ENCODE measurements around the gene CRYGS.

Gene CRYGS

DNA sequence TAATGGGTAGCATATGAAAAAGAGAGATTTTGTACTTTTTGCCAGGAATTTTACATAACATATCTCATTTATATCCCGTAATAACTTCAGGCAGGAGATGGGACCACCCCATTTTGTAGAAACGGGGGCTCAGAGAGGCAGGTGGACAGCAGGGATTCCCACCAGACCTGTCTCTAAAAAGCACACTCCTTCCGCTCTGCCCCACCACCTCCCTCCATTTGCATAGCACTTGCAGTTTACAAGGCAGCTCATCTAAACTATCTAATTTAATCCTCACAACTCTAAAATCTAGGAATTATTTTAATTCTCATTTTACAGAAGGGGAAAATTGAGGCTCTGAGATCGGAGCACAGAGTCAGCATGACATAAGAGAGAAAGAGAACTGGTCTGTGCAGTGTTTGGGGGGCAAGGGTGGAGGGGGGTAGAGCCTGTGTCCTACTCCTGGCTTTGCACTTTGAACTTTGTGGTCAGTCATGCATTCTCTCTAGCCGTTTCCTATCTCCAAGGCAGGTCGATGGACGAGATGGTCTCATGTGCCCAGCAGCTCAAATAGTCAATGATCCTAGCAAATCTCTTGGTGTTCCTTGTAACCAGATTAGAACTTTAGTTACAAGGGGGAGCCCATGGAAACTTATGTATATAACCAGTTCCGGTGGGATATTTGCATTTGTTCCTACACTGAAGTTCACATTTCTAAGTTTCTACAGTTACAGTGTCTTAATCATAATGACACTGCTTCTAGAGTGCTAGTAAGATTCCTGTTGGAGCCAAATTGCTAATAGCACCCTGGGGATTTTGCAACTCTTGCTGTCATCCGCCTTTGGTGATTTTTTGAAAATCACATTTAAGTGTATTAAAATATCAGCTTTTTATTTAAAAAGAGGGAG is 18.6 kb downstream of the CRYGS start:
- no peaks in the 10 kb centered on the region for H3K36me3 ChIP-seq (ENCODE audit: control insufficient read depth, insufficient read depth, low read length)
- H3K4me3 ChIP-seq (ENCODE audit: low read depth, low read length): no peak overlapping the region
- peaks cover 3% of the 10 kb centered on the region for H3K4me1 ChIP-seq (ENCODE audit: control insufficient read depth, insufficient read depth, low read length)
- no peak overlapping the region for H3K9ac ChIP-seq (ENCODE audit: low read depth, low read length)
- no peaks in the 10 kb centered on the region for H3K27me3 ChIP-seq (ENCODE audit: control insufficient read depth, insufficient read depth, low read length)
- no peaks in the 10 kb centered on the region for H3K9me3 ChIP-seq (ENCODE audit: control insufficient read depth, insufficient read depth, low read length)

DNA sequence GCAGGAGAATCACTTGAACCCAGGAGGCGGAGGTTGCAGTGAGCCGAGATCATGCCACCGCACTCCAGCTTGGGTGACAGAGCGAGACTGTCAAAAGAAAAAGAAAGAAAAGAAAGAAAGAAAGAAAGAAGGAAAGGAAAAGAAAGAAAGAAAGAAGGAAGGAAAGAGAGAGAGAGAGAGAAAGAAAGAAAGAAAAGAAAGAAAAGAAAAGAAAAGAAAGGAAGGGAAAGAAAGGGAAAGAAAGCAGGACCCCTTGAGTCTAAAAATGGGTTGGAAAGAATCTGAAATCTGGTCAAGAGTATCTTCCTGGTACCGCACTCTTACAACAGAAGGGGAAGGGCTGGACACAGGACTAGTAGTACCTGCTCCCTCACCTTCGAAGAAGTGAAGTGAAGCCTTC is 19.6 kb downstream of the CRYGS start:
- Histone ChIP-seq H3K4me1 (ENCODE audit: control insufficient read depth, insufficient read depth, low read length) (no peaks in the 10 kb centered on the region), H3K36me3 (ENCODE audit: control insufficient read depth, insufficient read depth, low read length) (no peaks in the 10 kb centered on the region), H3K4me3 (ENCODE audit: low read depth, low read length) (no peak overlapping the region), H3K9me3 (ENCODE audit: control insufficient read depth, insufficient read depth, low read length) (no peaks in the 10 kb centered on the region), H3K27me3 (ENCODE audit: control insufficient read depth, insufficient read depth, low read length) (no peaks in the 10 kb centered on the region), H3K9ac (ENCODE audit: low read depth, low read length) (no peak overlapping the region)

DNA sequence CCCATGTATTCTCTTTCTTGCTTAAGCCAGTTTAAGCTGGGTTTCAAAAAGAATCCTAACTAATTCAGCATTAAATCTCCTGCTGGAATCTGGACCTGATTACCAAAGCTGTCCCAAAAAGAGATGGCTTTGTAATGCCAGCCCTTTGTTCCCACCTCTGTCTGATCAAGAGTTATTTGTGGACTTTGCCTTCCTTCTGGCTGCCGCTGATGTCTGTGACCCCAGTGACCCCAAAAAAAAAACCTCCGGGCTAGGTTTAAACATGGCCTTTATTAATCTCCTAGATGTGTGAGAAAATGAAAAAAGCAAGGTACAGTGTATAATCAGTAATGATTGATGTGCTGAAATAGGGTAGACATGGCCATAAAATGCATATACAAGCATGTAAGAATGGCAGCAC is 20.7 kb downstream of the CRYGS start:
- H3K36me3 ChIP-seq (ENCODE audit: control insufficient read depth, insufficient read depth, low read length): no peaks in the 10 kb centered on the region
- H3K27me3 ChIP-seq (ENCODE audit: control insufficient read depth, insufficient read depth, low read length): no peaks in the 10 kb centered on the region
- H3K4me1 ChIP-seq (ENCODE audit: control insufficient read depth, insufficient read depth, low read length): no peaks in the 10 kb centered on the region
- no peak overlapping the region for H3K9ac ChIP-seq (ENCODE audit: low read depth, low read length)
- no peaks in the 10 kb centered on the region for H3K9me3 ChIP-seq (ENCODE audit: control insufficient read depth, insufficient read depth, low read length)
- no peak overlapping the region for H3K4me3 ChIP-seq (ENCODE audit: low read depth, low read length)

DNA sequence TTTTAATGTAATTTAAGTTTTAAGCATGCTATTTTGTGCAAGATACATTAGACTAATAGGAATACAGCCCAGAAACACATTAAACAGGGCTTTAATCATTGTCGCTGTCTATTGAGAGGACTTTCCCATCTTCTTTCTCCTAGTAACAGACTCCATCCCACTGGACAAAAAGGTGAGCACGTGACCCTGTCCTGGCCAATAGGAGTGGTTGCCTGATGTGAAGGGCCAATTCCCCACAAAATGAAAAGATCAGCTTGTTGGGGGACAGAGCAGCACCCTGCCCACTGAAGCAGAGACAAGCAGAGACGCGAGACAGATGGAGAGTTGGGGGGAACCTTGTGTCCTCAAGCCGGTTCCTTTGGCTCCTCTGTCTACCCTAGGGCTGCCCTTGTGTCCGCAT is 21.2 kb downstream of the CRYGS start:
- no peak overlapping the region for H3K4me3 ChIP-seq (ENCODE audit: low read depth, low read length)
- H3K9ac ChIP-seq (ENCODE audit: low read depth, low read length): no peak overlapping the region
- no peaks in the 10 kb centered on the region for H3K36me3 ChIP-seq (ENCODE audit: control insufficient read depth, insufficient read depth, low read length)
- no peaks in the 10 kb centered on the region for H3K27me3 ChIP-seq (ENCODE audit: control insufficient read depth, insufficient read depth, low read length)
- no peaks in the 10 kb centered on the region for H3K9me3 ChIP-seq (ENCODE audit: control insufficient read depth, insufficient read depth, low read length)
- no peaks in the 10 kb centered on the region for H3K4me1 ChIP-seq (ENCODE audit: control insufficient read depth, insufficient read depth, low read length)

DNA sequence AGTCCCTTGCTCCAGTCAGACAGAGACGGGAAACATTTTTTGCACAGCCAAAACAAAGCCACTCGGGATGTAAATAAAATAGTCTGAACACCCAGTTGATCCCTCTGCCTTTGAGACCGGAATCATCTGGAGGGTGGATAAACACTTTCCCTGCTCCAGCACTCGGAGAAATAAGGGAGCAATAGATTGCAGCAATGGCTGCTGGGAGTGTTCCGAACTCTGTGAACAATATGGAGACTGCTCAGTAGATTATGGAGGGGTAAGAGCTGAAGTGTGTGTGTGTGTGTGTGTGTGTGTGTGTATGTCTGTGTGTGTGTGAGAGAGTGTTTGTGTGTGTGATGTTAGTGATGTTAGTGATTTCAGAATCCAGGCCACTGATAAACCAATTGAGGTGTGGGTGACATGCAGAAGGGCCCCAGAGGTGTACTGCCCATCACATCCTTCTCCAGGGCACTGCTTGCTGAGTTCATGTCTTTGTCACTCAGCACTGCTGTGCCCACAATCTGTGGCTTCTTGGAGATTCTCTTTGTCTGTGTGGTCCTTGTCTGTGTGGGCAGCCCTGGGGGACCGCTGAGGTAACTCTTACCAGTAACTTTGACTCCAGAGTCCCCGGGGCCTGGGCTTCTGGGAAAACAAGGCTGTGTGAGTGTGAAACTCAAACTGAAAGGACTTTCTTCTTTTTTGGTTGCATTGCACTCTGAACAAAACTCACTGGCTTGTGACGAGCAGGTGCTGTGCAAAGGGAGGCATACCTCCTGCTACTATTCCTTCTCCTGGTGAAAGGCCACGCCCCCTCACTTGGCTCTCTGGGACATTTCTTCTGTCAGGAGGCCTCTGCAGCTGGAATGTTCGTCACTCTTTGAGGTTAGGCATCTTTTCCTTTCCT is 23.0 kb downstream of the CRYGS start:
- no peak overlapping the region for H3K4me3 ChIP-seq (ENCODE audit: low read depth, low read length)
- H3K9ac ChIP-seq (ENCODE audit: low read depth, low read length): no peak overlapping the region
- no peaks in the 10 kb centered on the region for H3K9me3 ChIP-seq (ENCODE audit: control insufficient read depth, insufficient read depth, low read length)
- no peaks in the 10 kb centered on the region for H3K4me1 ChIP-seq (ENCODE audit: control insufficient read depth, insufficient read depth, low read length)
- no peaks in the 10 kb centered on the region for H3K27me3 ChIP-seq (ENCODE audit: control insufficient read depth, insufficient read depth, low read length)
- H3K36me3 ChIP-seq (ENCODE audit: control insufficient read depth, insufficient read depth, low read length): no peaks in the 10 kb centered on the region

DNA sequence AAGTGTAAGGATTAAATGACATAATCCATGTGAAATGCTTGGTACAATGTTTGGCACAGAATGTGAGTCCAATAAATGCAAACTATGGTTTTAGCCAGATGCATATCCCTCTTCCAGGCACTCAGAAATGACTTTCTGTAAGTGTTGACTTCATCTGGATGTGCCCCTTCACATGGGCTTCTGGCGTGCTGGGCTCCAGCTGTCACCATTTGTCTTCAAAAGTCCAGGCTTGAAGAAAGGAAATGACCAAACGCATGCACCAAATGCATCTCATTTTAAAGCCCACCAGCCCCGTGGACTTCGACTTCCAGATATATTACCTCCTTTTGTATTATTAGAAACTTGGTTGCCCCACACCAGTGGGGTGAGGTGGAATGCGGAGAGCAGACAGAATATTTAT is 23.7 kb downstream of the CRYGS start:
- Histone ChIP-seq H3K27me3 (ENCODE audit: control insufficient read depth, insufficient read depth, low read length) (no peaks in the 10 kb centered on the region), H3K4me1 (ENCODE audit: control insufficient read depth, insufficient read depth, low read length) (no peaks in the 10 kb centered on the region), H3K9ac (ENCODE audit: low read depth, low read length) (no peak overlapping the region), H3K36me3 (ENCODE audit: control insufficient read depth, insufficient read depth, low read length) (no peaks in the 10 kb centered on the region), H3K4me3 (ENCODE audit: low read depth, low read length) (no peak overlapping the region), H3K9me3 (ENCODE audit: control insufficient read depth, insufficient read depth, low read length) (no peaks in the 10 kb centered on the region)

DNA sequence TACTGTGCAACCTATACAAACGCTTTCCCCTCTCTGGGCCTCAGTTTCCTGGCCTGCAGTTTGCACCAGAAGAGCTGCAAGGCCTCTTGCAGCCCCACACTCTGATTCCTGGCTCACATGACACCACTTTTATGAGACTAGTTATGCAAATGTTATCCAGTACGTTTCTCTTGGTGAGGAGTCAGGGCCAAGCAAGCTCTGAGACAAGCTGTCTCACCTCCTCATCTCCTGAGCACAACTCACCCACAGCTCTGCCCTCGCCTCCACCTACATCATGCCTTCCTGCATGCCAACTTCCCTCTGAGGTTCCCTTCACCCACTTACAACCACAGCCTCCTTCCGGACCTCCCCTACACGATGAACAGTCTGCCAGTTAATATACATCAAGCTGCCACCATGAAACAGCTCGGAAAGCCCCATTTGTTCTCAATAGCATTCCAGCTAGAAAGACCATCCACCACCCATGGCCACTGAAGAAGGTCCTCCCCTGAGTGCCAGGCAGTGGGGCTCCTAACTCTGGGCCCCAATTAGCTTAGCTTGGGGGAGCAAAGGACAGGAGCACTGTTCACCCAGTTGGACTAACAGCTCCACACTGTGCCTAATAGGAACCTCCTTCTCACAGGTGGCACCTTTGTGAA is 25.0 kb downstream of the CRYGS start:
- no peaks in the 10 kb centered on the region for H3K4me1 ChIP-seq (ENCODE audit: control insufficient read depth, insufficient read depth, low read length)
- no peak overlapping the region for H3K9ac ChIP-seq (ENCODE audit: low read depth, low read length)

DNA sequence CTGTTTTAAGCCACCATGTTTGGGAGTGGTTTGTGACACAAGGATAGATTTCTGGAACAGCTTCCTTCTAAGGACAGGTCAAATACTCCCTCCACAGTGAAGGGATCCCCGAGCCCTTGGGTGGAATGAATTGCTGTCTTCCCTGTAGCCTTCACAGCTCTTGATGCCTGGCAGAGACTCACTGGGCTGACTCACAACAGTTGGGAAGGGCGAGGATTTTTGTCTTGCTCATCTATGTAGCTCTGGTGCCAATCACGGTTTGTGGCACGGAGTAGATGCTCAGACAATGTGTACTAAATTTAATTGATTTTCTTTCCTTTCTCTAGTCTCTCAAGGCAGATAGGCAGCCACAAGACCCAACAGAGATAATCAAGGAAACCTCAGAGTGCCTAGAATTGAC is 27.0 kb downstream of the CRYGS start:
- no peaks in the 10 kb centered on the region for H3K9me3 ChIP-seq (ENCODE audit: control insufficient read depth, insufficient read depth, low read length)
- no peaks in the 10 kb centered on the region for H3K27me3 ChIP-seq (ENCODE audit: control insufficient read depth, insufficient read depth, low read length)
- no peak overlapping the region for H3K9ac ChIP-seq (ENCODE audit: low read depth, low read length)
- no peaks in the 10 kb centered on the region for H3K4me1 ChIP-seq (ENCODE audit: control insufficient read depth, insufficient read depth, low read length)
- no peaks in the 10 kb centered on the region for H3K36me3 ChIP-seq (ENCODE audit: control insufficient read depth, insufficient read depth, low read length)
- no peak overlapping the region for H3K4me3 ChIP-seq (ENCODE audit: low read depth, low read length)

More for the DNA sequence above, 25.0 kb downstream of the CRYGS start:
- Histone ChIP-seq H3K36me3 (ENCODE audit: control insufficient read depth, insufficient read depth, low read length) (no peaks in the 10 kb centered on the region), H3K4me3 (ENCODE audit: low read depth, low read length) (no peak overlapping the region), H3K9me3 (ENCODE audit: control insufficient read depth, insufficient read depth, low read length) (no peaks in the 10 kb centered on the region), H3K27me3 (ENCODE audit: control insufficient read depth, insufficient read depth, low read length) (no peaks in the 10 kb centered on the region)

DNA sequence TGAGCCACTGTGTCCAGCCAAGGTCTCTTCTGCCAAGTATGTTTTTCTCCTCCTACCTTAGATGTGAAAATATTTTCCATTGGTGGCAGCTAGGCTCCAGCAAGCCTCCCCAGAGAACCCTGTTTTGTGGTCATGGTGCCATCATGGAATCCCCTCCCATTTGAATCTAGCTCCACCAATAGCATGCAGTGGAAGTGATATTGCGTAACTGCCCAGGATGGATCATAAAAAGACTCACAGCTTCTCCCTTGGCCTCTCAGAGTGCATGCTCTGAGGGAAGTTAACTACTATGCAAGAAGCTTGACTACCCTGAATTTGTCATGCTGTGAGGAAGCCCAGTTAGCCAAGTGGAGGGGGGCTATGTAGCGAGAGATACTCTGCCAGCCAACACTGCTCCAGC is 27.5 kb downstream of the CRYGS start:
- no peaks in the 10 kb centered on the region for H3K27me3 ChIP-seq (ENCODE audit: control insufficient read depth, insufficient read depth, low read length)
- H3K4me1 ChIP-seq (ENCODE audit: control insufficient read depth, insufficient read depth, low read length): no peaks in the 10 kb centered on the region
- no peak overlapping the region for H3K9ac ChIP-seq (ENCODE audit: low read depth, low read length)
- no peak overlapping the region for H3K4me3 ChIP-seq (ENCODE audit: low read depth, low read length)
- H3K36me3 ChIP-seq (ENCODE audit: control insufficient read depth, insufficient read depth, low read length): no peaks in the 10 kb centered on the region
- H3K9me3 ChIP-seq (ENCODE audit: control insufficient read depth, insufficient read depth, low read length): no peaks in the 10 kb centered on the region

DNA sequence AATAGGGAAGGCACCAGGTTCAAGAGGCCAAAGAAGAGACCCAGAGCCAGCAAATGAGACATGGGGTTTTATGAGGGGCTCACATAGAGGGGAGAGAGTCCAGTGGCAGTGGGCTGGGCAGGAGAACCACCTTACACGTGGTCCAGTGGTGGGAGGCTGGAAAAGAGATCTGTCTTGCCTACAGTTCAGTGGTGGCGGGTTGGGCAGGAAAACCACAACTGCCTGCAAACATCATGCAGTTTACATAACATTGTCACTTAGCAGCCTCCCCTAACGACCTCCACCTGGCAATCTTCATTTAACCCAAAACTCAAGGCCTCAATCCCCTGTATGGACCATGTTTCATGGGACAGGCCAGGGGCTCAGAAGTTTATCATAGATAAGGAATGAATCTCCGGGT is 29.1 kb downstream of the CRYGS start:
- no peak overlapping the region for H3K9ac ChIP-seq (ENCODE audit: low read depth, low read length)
- H3K27me3 ChIP-seq (ENCODE audit: control insufficient read depth, insufficient read depth, low read length): no peaks in the 10 kb centered on the region
- no peaks in the 10 kb centered on the region for H3K9me3 ChIP-seq (ENCODE audit: control insufficient read depth, insufficient read depth, low read length)
- no peaks in the 10 kb centered on the region for H3K4me1 ChIP-seq (ENCODE audit: control insufficient read depth, insufficient read depth, low read length)
- no peak overlapping the region for H3K4me3 ChIP-seq (ENCODE audit: low read depth, low read length)
- H3K36me3 ChIP-seq (ENCODE audit: control insufficient read depth, insufficient read depth, low read length): no peaks in the 10 kb centered on the region

DNA sequence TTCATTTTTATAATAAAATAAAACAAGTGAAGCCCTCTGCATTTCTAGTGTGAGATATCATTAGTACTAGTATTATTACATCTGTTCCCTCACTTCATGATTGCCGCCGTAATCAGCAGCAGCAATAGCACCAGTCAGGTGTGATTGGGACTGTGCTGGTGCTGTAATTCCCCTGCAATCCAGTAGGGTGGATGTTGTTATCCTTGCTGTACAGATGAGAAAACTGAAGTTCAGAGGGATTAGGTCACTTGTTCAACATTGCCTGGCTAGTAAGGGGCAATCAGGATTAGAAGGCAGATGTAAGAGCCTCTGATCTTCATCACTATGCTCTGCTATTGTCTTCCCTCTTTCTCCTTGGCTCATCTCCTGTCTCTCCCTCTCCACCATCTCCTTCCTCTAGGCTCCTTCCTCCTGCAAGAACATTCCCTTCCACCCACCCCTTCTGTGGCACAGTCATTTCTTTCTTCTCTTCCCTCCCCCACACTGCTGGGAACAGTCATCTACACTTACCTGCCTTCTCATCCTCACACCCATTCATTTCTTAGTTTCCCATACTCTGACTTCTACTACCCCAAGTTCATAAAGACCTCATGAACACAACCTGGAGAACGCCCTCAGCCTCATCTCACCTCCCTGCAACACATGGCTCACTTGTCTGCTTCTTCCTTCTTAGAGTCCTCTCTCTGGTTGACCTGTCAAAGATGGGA is 29.7 kb downstream of the CRYGS start:
- Histone ChIP-seq H3K9ac (ENCODE audit: low read depth, low read length) (no peak overlapping the region), H3K9me3 (ENCODE audit: control insufficient read depth, insufficient read depth, low read length) (no peaks in the 10 kb centered on the region), H3K36me3 (ENCODE audit: control insufficient read depth, insufficient read depth, low read length) (no peaks in the 10 kb centered on the region), H3K4me1 (ENCODE audit: control insufficient read depth, insufficient read depth, low read length) (no peaks in the 10 kb centered on the region), H3K4me3 (ENCODE audit: low read depth, low read length) (no peak overlapping the region), H3K27me3 (ENCODE audit: control insufficient read depth, insufficient read depth, low read length) (no peaks in the 10 kb centered on the region)
